Measurements from ENCODE around the gene BCAS4. TPM values are rescaled to one million over a fixed set of nuclear protein-coding genes. Genes with fewer than 3 reads are reported as not detected.

The BCAS4 gene
- total and polyA plus RNA-seq, 2 experiments from 2014 or later = 22.2 to 24.8 TPM

GRCh38 chr20:50859161-50859560, 64.3 kb downstream of the BCAS4 start (continued):
- TF ChIP-seq ZNF331 (CRISPR knock-in tag; IDR thresholded peaks at IDR 0.05; ENCODE audit: low read depth) (no peak), EZH2phosphoT487 (IDR thresholded peaks at IDR 0.05; ENCODE audit: unreplicated experiment) (no peak)

- H4K20me1 ChIP-seq (replicated peaks; ENCODE audit: insufficient read depth) = no peaks in the 10 kb centered on the region; the same call in 1 of the 2 replicates
- H3K27ac ChIP-seq (ENCODE audit: low read depth) = no peak overlapping the region
- no peaks in the 10 kb centered on the region for H3K36me3 ChIP-seq (ENCODE audit: insufficient read depth)
- TF ChIP-seq NANOG (IDR thresholded peaks at IDR 0.05; ENCODE audit: borderline replicate concordance) (no peak), CTCF (conservative IDR thresholded peaks at IDR 0.05; ENCODE audit: low read depth in 2 of 2) (no peak), JUNB (IDR thresholded peaks at IDR 0.05; ENCODE audit: unreplicated experiment) (no peak), ZNF114 (CRISPR knock-in tag; IDR thresholded peaks at IDR 0.05) (no peak), REST (IDR thresholded peaks at IDR 0.05; ENCODE audit: unreplicated experiment) (no peak), EZH2phosphoT487 (IDR thresholded peaks at IDR 0.05; ENCODE audit: unreplicated experiment) (no peak), STAT1 (IDR thresholded peaks at IDR 0.05; ENCODE audit: unreplicated experiment) (no peak), POLR2AphosphoS5 (IDR thresholded peaks at IDR 0.05; ENCODE audit: low read depth) (no peak), ZNF462 (CRISPR knock-in tag; IDR thresholded peaks at IDR 0.05) (no peak), ZNF331 (CRISPR knock-in tag; IDR thresholded peaks at IDR 0.05; ENCODE audit: low read depth) (no peak), ETS1 (IDR thresholded peaks at IDR 0.05) (no peak)
- no peaks in the 10 kb centered on the region for H3K36me3 Mint-ChIP-seq (ENCODE audit: low read depth)
- no peak overlapping the region for H3K4me3 Mint-ChIP-seq
- H3K4me1 Mint-ChIP-seq = peaks cover 36% of the 10 kb centered on the region
- no peaks in the 10 kb centered on the region for H3K9me2 ChIP-seq (ENCODE audit: insufficient read depth)
- 0 out of 2 replicates have a peak, but pooled peaks cover 5% of the 10 kb centered on the region for H3F3A ChIP-seq (replicated peaks; ENCODE audit: low read depth)
- DNase-seq (ENCODE audit: low spot score) = no peak
- ATAC-seq = peak; percentile 13; the same call in 2 of the 3 replicates
- H3K4me3 ChIP-seq = no peak overlapping the region
- no peaks in the 10 kb centered on the region for H3K79me2 ChIP-seq (replicated peaks; ENCODE audit: insufficient read depth)
- H3K9me3 Mint-ChIP-seq = no peaks in the 10 kb centered on the region
- no peak overlapping the region for H2AFZ ChIP-seq
- no peak overlapping the region for H3K27ac Mint-ChIP-seq
- no peaks in the 10 kb centered on the region for H3K27me3 ChIP-seq (ENCODE audit: insufficient read depth)
- peaks cover 9% of the 10 kb centered on the region for H3K27me3 Mint-ChIP-seq (ENCODE audit: insufficient read depth, low read depth, poor library complexity)
- no peak overlapping the region for H3K4me2 ChIP-seq
- H3K4me1 ChIP-seq (ENCODE audit: insufficient read depth) = peaks cover 15% of the 10 kb centered on the region; the same call in 1 of the 2 replicates
Measured at GRCh38 chr20:50861012-50861411, 66.2 kb downstream of the BCAS4 start.

Data from GM23338 (cell line).